ENCODE measurements around the gene KCNC2. TPM values are rescaled to one million over a fixed set of nuclear protein-coding genes. Genes with fewer than 3 reads are reported as not detected.
A peak's percentile ranks its signal among the peaks of the same experiment; 100 is the strongest.

KCNC2 gene
- total and polyA plus RNA-seq, 4 experiments from 2014 or later, result not detected

GRCh38 chr12:75097003-75097402, 112.6 kb downstream of the KCNC2 start:
- Mint-ChIP-seq H3K9me3 (no peaks in the 10 kb centered on the region), H3K27me3 (no peaks in the 10 kb centered on the region), H3K4me1 (no peaks in the 10 kb centered on the region), H3K27ac (no peak overlapping the region), H3K36me3 (no peaks in the 10 kb centered on the region), H3K4me3 (no peak overlapping the region)
- Histone ChIP-seq H3K27me3 (ENCODE audit: insufficient read depth, low read length) (no peaks in the 10 kb centered on the region), H3K9me3 (ENCODE audit: control insufficient read depth in 1 of 2, low read length in 2 of 2) (no peaks in the 10 kb centered on the region), H3K36me3 (ENCODE audit: insufficient read depth, low read length) (no peaks in the 10 kb centered on the region), H3K27ac (ENCODE audit: low read depth, low read length) (no peak overlapping the region), H3K4me3 (ENCODE audit: low read length in 2 of 2) (no peak overlapping the region), H3K4me1 (ENCODE audit: insufficient read depth, low read length) (no peaks in the 10 kb centered on the region)
- POLR2A ChIA-PET (ENCODE audit: partially characterized antibody), result no interaction called here
- no peak for DNase-seq
- intact Hi-C loops (cut with micrococcal nuclease), result no loop called here
- CTCF ChIA-PET (ENCODE audit: partially characterized antibody), result no interaction called here

- ChIA-PET POLR2A (ENCODE audit: partially characterized antibody) (no interaction called here), CTCF (ENCODE audit: partially characterized antibody) (no interaction called here)
- no peak overlapping the region for H3K27ac ChIP-seq (ENCODE audit: low read depth, low read length)
- intact Hi-C loops (cut with micrococcal nuclease), result no loop called here
- no peaks in the 10 kb centered on the region for H3K9me3 ChIP-seq (ENCODE audit: control insufficient read depth in 1 of 2, low read length in 2 of 2)
- Mint-ChIP-seq H3K4me1 (no peaks in the 10 kb centered on the region), H3K36me3 (no peaks in the 10 kb centered on the region), H3K9me3 (no peaks in the 10 kb centered on the region), H3K27ac (peak overlapping the region in 1 of 7 donors; percentile 25), H3K4me3 (no peak overlapping the region), H3K27me3 (no peaks in the 10 kb centered on the region)
- H3K4me3 ChIP-seq (ENCODE audit: low read length in 2 of 2), result no peak overlapping the region
- DNase-seq, result no peak
- H3K36me3 ChIP-seq (ENCODE audit: insufficient read depth, low read length), result no peaks in the 10 kb centered on the region
- no peaks in the 10 kb centered on the region for H3K4me1 ChIP-seq (ENCODE audit: insufficient read depth, low read length)
- H3K27me3 ChIP-seq (ENCODE audit: insufficient read depth, low read length), result no peaks in the 10 kb centered on the region
Observed at GRCh38 chr12:75087654-75088053, 122.0 kb downstream of the KCNC2 start.

GRCh38 chr12:75086091-75087038, 123.3 kb downstream of the KCNC2 start:
- H3K9me3 Mint-ChIP-seq, result no peaks in the 10 kb centered on the region
- no peaks in the 10 kb centered on the region for H3K9me3 ChIP-seq (ENCODE audit: control insufficient read depth in 1 of 2, low read length in 2 of 2)
- CTCF ChIA-PET (ENCODE audit: partially characterized antibody), result interaction anchor here (0.7 kb wide), 1 partner anchor 341 kb away, joined by 3 read pairs; no protein-coding TSS in a partner anchor
- no peaks in the 10 kb centered on the region for H3K4me1 ChIP-seq (ENCODE audit: insufficient read depth, low read length)
- H3K36me3 ChIP-seq (ENCODE audit: insufficient read depth, low read length), result no peaks in the 10 kb centered on the region
- H3K4me3 ChIP-seq (ENCODE audit: low read length in 2 of 2), result no peak overlapping the region
- no peaks in the 10 kb centered on the region for H3K27me3 ChIP-seq (ENCODE audit: insufficient read depth, low read length)
- no peaks in the 10 kb centered on the region for H3K4me1 Mint-ChIP-seq
- intact Hi-C loops (cut with micrococcal nuclease), result no loop called here
- H3K27ac ChIP-seq (ENCODE audit: low read depth, low read length), result no peak overlapping the region
- no peaks in the 10 kb centered on the region for H3K36me3 Mint-ChIP-seq
- POLR2A ChIA-PET (ENCODE audit: partially characterized antibody), result no interaction called here
- no peak for DNase-seq
- H3K27ac Mint-ChIP-seq, result no peak overlapping the region
- H3K4me3 Mint-ChIP-seq, result no peak overlapping the region
- H3K27me3 Mint-ChIP-seq, result no peaks in the 10 kb centered on the region

- Mint-ChIP-seq H3K27ac (no peak overlapping the region), H3K4me1 (no peaks in the 10 kb centered on the region), H3K27me3 (no peaks in the 10 kb centered on the region), H3K9me3 (no peaks in the 10 kb centered on the region), H3K4me3 (no peak overlapping the region), H3K36me3 (no peaks in the 10 kb centered on the region)
- intact Hi-C loops (cut with micrococcal nuclease), result no loop called here
- no peak overlapping the region for H3K27ac ChIP-seq (ENCODE audit: low read depth, low read length)
- no peaks in the 10 kb centered on the region for H3K36me3 ChIP-seq (ENCODE audit: insufficient read depth, low read length)
- no peak overlapping the region for H3K4me3 ChIP-seq (ENCODE audit: low read length in 2 of 2)
- no peaks in the 10 kb centered on the region for H3K4me1 ChIP-seq (ENCODE audit: insufficient read depth, low read length)
- DNase-seq, result no peak
- ChIA-PET POLR2A (ENCODE audit: partially characterized antibody) (no interaction called here), CTCF (ENCODE audit: partially characterized antibody) (no interaction called here)
- no peaks in the 10 kb centered on the region for H3K9me3 ChIP-seq (ENCODE audit: control insufficient read depth in 1 of 2, low read length in 2 of 2)
- no peaks in the 10 kb centered on the region for H3K27me3 ChIP-seq (ENCODE audit: insufficient read depth, low read length)
Observed at GRCh38 chr12:75081305-75081704, 128.3 kb downstream of the KCNC2 start.

- H3K4me1 Mint-ChIP-seq, result no peaks in the 10 kb centered on the region
- Histone ChIP-seq H3K9me3 (ENCODE audit: control insufficient read depth in 1 of 2, low read length in 2 of 2) (no peaks in the 10 kb centered on the region), H3K4me1 (ENCODE audit: insufficient read depth, low read length) (no peaks in the 10 kb centered on the region), H3K36me3 (ENCODE audit: insufficient read depth, low read length) (no peaks in the 10 kb centered on the region), H3K27me3 (ENCODE audit: insufficient read depth, low read length) (no peaks in the 10 kb centered on the region), H3K27ac (ENCODE audit: low read depth, low read length) (no peak overlapping the region), H3K4me3 (ENCODE audit: low read length in 2 of 2) (no peak overlapping the region)
- H3K4me3 Mint-ChIP-seq, result no peak overlapping the region
- POLR2A ChIA-PET (ENCODE audit: partially characterized antibody), result no interaction called here
- CTCF ChIA-PET (ENCODE audit: partially characterized antibody), result no interaction called here
- no peak for DNase-seq
- no peaks in the 10 kb centered on the region for H3K27me3 Mint-ChIP-seq
- no peak overlapping the region for H3K27ac Mint-ChIP-seq
- intact Hi-C loops (cut with micrococcal nuclease), result no loop called here
- peaks cover 0 to 2% (median 0%) of the 10 kb centered on the region in 8 donors for H3K9me3 Mint-ChIP-seq
- H3K36me3 Mint-ChIP-seq, result no peaks in the 10 kb centered on the region
Observed at GRCh38 chr12:75080582-75080981, 129.1 kb downstream of the KCNC2 start.

GRCh38 chr12:75065482-75065881, 144.2 kb downstream of the KCNC2 start:
- H3K36me3 ChIP-seq (ENCODE audit: insufficient read depth, low read length), result no peaks in the 10 kb centered on the region
- ChIA-PET POLR2A (ENCODE audit: partially characterized antibody) (no interaction called here), CTCF (ENCODE audit: partially characterized antibody) (no interaction called here)
- no peaks in the 10 kb centered on the region for H3K9me3 ChIP-seq (ENCODE audit: control insufficient read depth in 1 of 2, low read length in 2 of 2)
- H3K27me3 Mint-ChIP-seq, result no peaks in the 10 kb centered on the region
- no peak overlapping the region for H3K27ac Mint-ChIP-seq
- H3K4me1 Mint-ChIP-seq, result no peaks in the 10 kb centered on the region
- H3K4me1 ChIP-seq (ENCODE audit: insufficient read depth, low read length), result no peaks in the 10 kb centered on the region
- intact Hi-C loops (cut with micrococcal nuclease), result no loop called here
- no peaks in the 10 kb centered on the region for H3K9me3 Mint-ChIP-seq
- no peak overlapping the region for H3K4me3 ChIP-seq (ENCODE audit: low read length in 2 of 2)
- no peak for DNase-seq
- no peaks in the 10 kb centered on the region for H3K27me3 ChIP-seq (ENCODE audit: insufficient read depth, low read length)
- no peak overlapping the region for H3K27ac ChIP-seq (ENCODE audit: low read depth, low read length)
- H3K4me3 Mint-ChIP-seq, result no peak overlapping the region
- H3K36me3 Mint-ChIP-seq, result no peaks in the 10 kb centered on the region

- ChIA-PET CTCF (ENCODE audit: partially characterized antibody) (interaction anchor here (0.8 kb wide), 1 partner anchor 9 kb away, joined by 3 read pairs; no protein-coding TSS in a partner anchor), POLR2A (ENCODE audit: partially characterized antibody) (no interaction called here)
- no peak overlapping the region for H3K4me3 Mint-ChIP-seq
- H3K27ac Mint-ChIP-seq, result no peak overlapping the region
- no peaks in the 10 kb centered on the region for H3K4me1 Mint-ChIP-seq
- H3K27ac ChIP-seq (ENCODE audit: low read depth, low read length), result no peak overlapping the region
- intact Hi-C loops (cut with micrococcal nuclease), result no loop called here
- H3K27me3 Mint-ChIP-seq, result no peaks in the 10 kb centered on the region
- H3K9me3 Mint-ChIP-seq, result peaks cover 0 to 1% (median 0%) of the 10 kb centered on the region in 8 donors
- no peak for DNase-seq
- no peak overlapping the region for H3K4me3 ChIP-seq (ENCODE audit: low read length in 2 of 2)
- H3K4me1 ChIP-seq (ENCODE audit: insufficient read depth, low read length), result no peaks in the 10 kb centered on the region
- no peaks in the 10 kb centered on the region for H3K36me3 Mint-ChIP-seq
- no peaks in the 10 kb centered on the region for H3K36me3 ChIP-seq (ENCODE audit: insufficient read depth, low read length)
- no peaks in the 10 kb centered on the region for H3K27me3 ChIP-seq (ENCODE audit: insufficient read depth, low read length)
- no peaks in the 10 kb centered on the region for H3K9me3 ChIP-seq (ENCODE audit: control insufficient read depth in 1 of 2, low read length in 2 of 2)
Observed at GRCh38 chr12:75062691-75063090, 146.9 kb downstream of the KCNC2 start.

Data from CD4-positive, alpha-beta memory T cell (primary cell).